ENCODE results near the gene MOCS3. TPM values are rescaled to one million over a fixed set of nuclear protein-coding genes. Genes with fewer than 3 reads are reported as not detected.

MOCS3 gene
- total RNA-seq, 2 experiments from 2014 or later = 1.6 to 2.2 TPM

- H3K4me1 Mint-ChIP-seq (ENCODE audit: low read depth) = no peaks in the 10 kb centered on the region
- no peaks in the 10 kb centered on the region for H3K9me3 Mint-ChIP-seq
- H3K27me3 Mint-ChIP-seq (ENCODE audit: low read depth) = peaks cover 15% of the 10 kb centered on the region
- DNase-seq = no peak
- no peak overlapping the region for H3K4me3 Mint-ChIP-seq
- H3K36me3 Mint-ChIP-seq (ENCODE audit: low read depth) = no peaks in the 10 kb centered on the region
- intact Hi-C loops (cut with micrococcal nuclease) = no loop called here
- CTCF ChIA-PET = interaction anchor here (0.6 to 0.8 kb wide), 3 partner anchors 10 to 157 kb away, joined by 3 to 5 read pairs (median 3); no protein-coding TSS in a partner anchor
- H3K27ac Mint-ChIP-seq = no peak overlapping the region
These were observed 46.6 kb downstream of the MOCS3 start for GRCh38 chr20:51005214-51005613.

- CTCF ChIA-PET = no interaction called here
- H3K27me3 Mint-ChIP-seq (ENCODE audit: low read depth) = peaks cover 7% of the 10 kb centered on the region
These were observed 50.1 kb downstream of the MOCS3 start for GRCh38 chr20:51008718-51009117.

GRCh38 chr20:51009303-51010042 is 50.9 kb downstream of the MOCS3 start:
- no peak overlapping the region for H3K4me3 Mint-ChIP-seq
- no peaks in the 10 kb centered on the region for H3K36me3 Mint-ChIP-seq (ENCODE audit: low read depth)
- H3K27ac Mint-ChIP-seq = no peak overlapping the region
- intact Hi-C loops (cut with micrococcal nuclease) = no loop called here
- peaks cover 10% of the 10 kb centered on the region for H3K27me3 Mint-ChIP-seq (ENCODE audit: low read depth)
- CTCF ChIA-PET = no interaction called here
- no peaks in the 10 kb centered on the region for H3K4me1 Mint-ChIP-seq (ENCODE audit: low read depth)
- no peak for DNase-seq
- no peaks in the 10 kb centered on the region for H3K9me3 Mint-ChIP-seq

More at GRCh38 chr20:51008718-51009117, 50.1 kb downstream of the MOCS3 start:
- Mint-ChIP-seq H3K4me3 (no peak overlapping the region), H3K4me1 (ENCODE audit: low read depth) (no peaks in the 10 kb centered on the region), H3K27ac (no peak overlapping the region), H3K36me3 (ENCODE audit: low read depth) (no peaks in the 10 kb centered on the region), H3K9me3 (no peaks in the 10 kb centered on the region)
- DNase-seq = no peak
- intact Hi-C loops (cut with micrococcal nuclease) = no loop called here

GRCh38 chr20:51010043-51010365 is 51.4 kb downstream of the MOCS3 start:
- Mint-ChIP-seq H3K27ac (no peak overlapping the region), H3K4me3 (no peak overlapping the region), H3K4me1 (ENCODE audit: low read depth) (no peaks in the 10 kb centered on the region), H3K27me3 (ENCODE audit: low read depth) (peaks cover 15% of the 10 kb centered on the region), H3K9me3 (no peaks in the 10 kb centered on the region), H3K36me3 (ENCODE audit: low read depth) (no peaks in the 10 kb centered on the region)
- no peak for DNase-seq
- intact Hi-C loops (cut with micrococcal nuclease) = no loop called here
- CTCF ChIA-PET = no interaction called here

- CTCF ChIA-PET = no interaction called here
- H3K4me1 Mint-ChIP-seq (ENCODE audit: low read depth) = no peaks in the 10 kb centered on the region
- intact Hi-C loops (cut with micrococcal nuclease) = no loop called here
- H3K9me3 Mint-ChIP-seq = no peaks in the 10 kb centered on the region
- no peak overlapping the region for H3K27ac Mint-ChIP-seq
- no peak overlapping the region for H3K4me3 Mint-ChIP-seq
- no peaks in the 10 kb centered on the region for H3K36me3 Mint-ChIP-seq (ENCODE audit: low read depth)
- no peak for DNase-seq
- peaks cover 18% of the 10 kb centered on the region for H3K27me3 Mint-ChIP-seq (ENCODE audit: low read depth)
These were observed 52.3 kb downstream of the MOCS3 start for GRCh38 chr20:51010932-51011331.

GRCh38 chr20:51011479-51011878 is 52.9 kb downstream of the MOCS3 start:
- intact Hi-C loops (cut with micrococcal nuclease) = no loop called here
- no peaks in the 10 kb centered on the region for H3K36me3 Mint-ChIP-seq (ENCODE audit: low read depth)
- H3K4me3 Mint-ChIP-seq = no peak overlapping the region
- CTCF ChIA-PET = interaction anchor here (0.6 kb wide), 1 partner anchor 1204 kb away, joined by 6 read pairs; no protein-coding TSS in a partner anchor
- no peak for DNase-seq
- no peaks in the 10 kb centered on the region for H3K4me1 Mint-ChIP-seq (ENCODE audit: low read depth)
- H3K27ac Mint-ChIP-seq = no peak overlapping the region
- H3K27me3 Mint-ChIP-seq (ENCODE audit: low read depth) = peaks cover 18% of the 10 kb centered on the region
- H3K9me3 Mint-ChIP-seq = no peaks in the 10 kb centered on the region

GRCh38 chr20:51012357-51012756 is 53.7 kb downstream of the MOCS3 start:
- Mint-ChIP-seq H3K36me3 (ENCODE audit: low read depth) (no peaks in the 10 kb centered on the region), H3K27ac (no peak overlapping the region), H3K9me3 (no peaks in the 10 kb centered on the region), H3K4me3 (no peak overlapping the region), H3K4me1 (ENCODE audit: low read depth) (no peaks in the 10 kb centered on the region), H3K27me3 (ENCODE audit: low read depth) (peaks cover 20% of the 10 kb centered on the region)
- no peak for DNase-seq
- CTCF ChIA-PET = no interaction called here
- intact Hi-C loops (cut with micrococcal nuclease) = no loop called here

Other genes starting within 250 kb of the MOCS3 start
- gene PARD6B, start 227.2 kb upstream of the MOCS3 start, total RNA-seq = 1 to 10 TPM; 3.3 to 3.9 TPM
- gene BCAS4, start 163.8 kb upstream of the MOCS3 start, total RNA-seq = 10 to 100 TPM; 15.7 to 16.6 TPM
- 10 to 100 TPM; 44.8 to 50.8 TPM for gene ADNP, start 27.4 kb upstream of the MOCS3 start, total RNA-seq
- gene DPM1, start 286 bp upstream of the MOCS3 start, total RNA-seq = 10 to 100 TPM; 64.8 to 66.1 TPM
- under 1 TPM; 0.29 to 0.59 TPM for gene KCNG1, start 64.3 kb downstream of the MOCS3 start, total RNA-seq